Activated CD4-positive, alpha-beta T cell treated with anti-CD3 and anti-CD28 coated beads, Interleukin-2, Interleukin-4, amounts not matched to agents 100 ng/mL and 50 ng/mL, durations not matched to agents 16 hours and 8 hours (primary cell): ENCODE data around the gene KIR2DL4.
A peak's percentile ranks its signal among the peaks of the same experiment; 100 is the strongest.
"Not testable (repeated sequence)": the region's sequence is repeated elsewhere in the genome, so short reads cannot be mapped to it uniquely, and the experiment has no call there.

ENCODE experiments used
- DNase-seq: peaks from one replicate; pipeline ENCODE4 v3.0.0-alpha.2; 2020; ENCODE audit warnings: low spot score

The KIR2DL4 gene

DNA sequence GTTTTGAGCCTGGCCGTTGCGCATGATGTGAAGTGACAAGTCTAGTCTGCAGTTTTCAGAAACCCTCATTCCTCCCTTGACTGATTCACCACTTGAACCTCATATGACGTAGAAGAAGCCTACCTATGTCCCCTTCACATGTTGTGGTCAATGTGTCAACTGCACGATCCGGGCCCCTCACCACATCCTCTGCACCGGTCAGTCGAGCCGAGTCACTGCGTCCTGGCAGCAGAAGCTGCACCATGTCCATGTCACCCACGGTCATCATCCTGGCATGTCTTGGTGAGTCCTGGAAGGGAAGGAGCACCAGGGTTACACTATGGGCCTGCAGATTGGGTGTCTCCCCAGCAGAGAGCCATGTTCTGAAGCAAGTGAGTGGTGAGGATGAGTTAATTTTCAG lies at the start of gene KIR2DL4:
Gene KIR2DL4 (plus strand): TSS at position 201 of the 400 bp plus-strand sequence. CDS start 42 bp downstream, at position 243.
- DNase-seq, result peak; percentile 3

- not testable (repeated sequence) for DNase-seq
These were observed 47.0 kb upstream of the KIR2DL4 start for GRCh38 chr19:54756204-54757110.

- DNase-seq, result not testable (repeated sequence)
These were observed 44.8 kb upstream of the KIR2DL4 start for GRCh38 chr19:54758577-54758976.

DNA sequence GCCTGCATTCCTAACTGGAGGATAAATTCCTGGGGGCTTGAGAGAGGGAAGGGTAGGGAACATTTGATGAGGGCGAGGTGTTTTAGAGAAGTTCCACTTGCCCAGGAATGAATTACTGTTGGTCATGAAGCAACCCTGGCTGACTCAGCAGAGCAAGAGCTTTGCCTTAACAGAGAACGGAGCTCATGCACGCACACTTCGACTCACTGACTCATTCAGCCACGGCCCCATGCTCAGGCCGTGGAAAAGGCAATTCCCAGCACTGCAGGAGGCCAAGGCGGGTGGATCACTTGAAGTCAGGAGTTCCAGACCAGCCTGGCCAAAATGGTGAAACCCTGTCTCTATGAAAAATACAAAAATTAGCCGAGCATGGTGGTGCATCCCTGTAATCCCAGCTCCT lies 39.2 kb upstream of the KIR2DL4 start:
- DNase-seq, result not testable (repeated sequence)

- not testable (repeated sequence) for DNase-seq
These were observed 36.9 kb upstream of the KIR2DL4 start for GRCh38 chr19:54766464-54766863.

GRCh38 chr19:54769646-54770045 lies 33.8 kb upstream of the KIR2DL4 start, which contains the start of gene KIR2DL1:
TSS of gene KIR2DL1 (plus strand) at chr19:54769793. CDS start at chr19:54769851, 58 bp downstream.
- not testable (repeated sequence) for DNase-seq

GRCh38 chr19:54770511-54770910 lies 32.9 kb upstream of the KIR2DL4 start:
- DNase-seq, result not testable (repeated sequence)

DNA sequence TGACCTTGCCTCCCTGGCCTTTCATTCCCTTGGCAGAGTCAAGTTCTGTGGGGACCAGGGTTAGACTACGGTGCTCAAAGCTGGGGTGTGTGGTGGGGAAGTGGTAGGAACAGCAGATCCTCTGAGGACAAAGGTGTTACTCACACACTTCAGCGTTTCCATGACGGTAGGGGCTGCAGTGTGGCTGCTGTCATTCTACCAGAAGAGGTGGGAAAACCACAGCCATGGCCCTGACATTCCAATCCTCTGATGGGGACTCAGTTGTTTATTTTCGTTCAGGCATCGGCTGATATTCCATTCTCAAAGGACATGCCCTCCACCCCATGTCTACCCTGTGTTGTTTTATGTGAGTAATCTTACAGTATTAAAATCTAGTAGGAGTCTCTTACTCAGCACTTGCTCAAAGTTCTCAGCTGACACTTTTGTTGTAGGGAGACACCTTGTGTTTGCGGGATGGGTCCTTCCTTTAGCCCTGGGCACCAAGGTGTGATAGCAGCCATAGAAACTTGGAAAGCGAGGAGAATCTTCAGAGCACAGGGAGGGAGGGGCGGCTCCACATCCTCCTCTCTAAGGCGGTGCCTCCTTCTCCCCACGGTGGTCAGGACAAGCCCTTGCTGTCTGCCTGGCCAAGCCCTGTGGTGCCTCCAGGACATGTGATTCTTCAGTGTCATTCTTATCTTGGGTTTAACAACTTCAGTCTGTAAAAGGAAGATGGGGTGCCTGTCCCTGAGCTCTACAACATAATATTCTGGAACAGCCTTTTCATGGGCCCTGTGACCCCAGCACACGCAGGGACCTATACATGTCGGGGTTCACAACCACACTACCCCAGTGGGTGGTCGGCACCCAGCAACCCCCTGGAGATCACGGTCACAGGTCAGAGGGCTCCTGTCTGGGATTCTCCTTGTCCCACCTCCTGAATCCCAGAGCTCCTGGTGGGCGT lies 32.1 kb upstream of the KIR2DL4 start:
- DNase-seq, result not testable (repeated sequence)

GRCh38 chr19:54772666-54773065 lies 30.7 kb upstream of the KIR2DL4 start:
- DNase-seq, result not testable (repeated sequence)

GRCh38 chr19:54775095-54775815 lies 28.2 kb upstream of the KIR2DL4 start:
- not testable (repeated sequence) for DNase-seq

GRCh38 chr19:54775830-54776229 lies 27.6 kb upstream of the KIR2DL4 start:
- DNase-seq, result not testable (repeated sequence)

DNA sequence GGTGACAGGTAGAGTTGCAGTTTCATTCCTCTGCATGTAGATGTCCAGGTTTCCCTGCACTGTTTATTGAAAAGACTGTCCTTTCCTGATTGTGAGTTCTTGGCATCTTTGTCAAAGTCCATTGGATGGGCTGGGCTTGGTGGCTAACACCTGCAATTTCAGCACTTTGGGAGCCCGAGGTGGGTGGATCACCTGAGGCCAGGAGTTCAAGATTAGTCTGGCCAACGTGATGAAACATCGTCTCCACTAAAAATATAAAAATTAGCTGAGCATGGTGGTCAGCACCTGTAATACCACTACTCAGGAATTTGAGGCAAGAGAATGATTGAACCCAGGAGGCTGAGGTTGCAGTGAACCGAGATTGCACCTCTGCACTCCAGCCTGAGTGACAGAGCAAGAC lies 25.6 kb upstream of the KIR2DL4 start:
- not testable (repeated sequence) for DNase-seq

- not testable (repeated sequence) for DNase-seq
These were observed 24.5 kb upstream of the KIR2DL4 start for GRCh38 chr19:54778896-54779295.

- DNase-seq, result not testable (repeated sequence)
These were observed 20.5 kb upstream of the KIR2DL4 start for GRCh38 chr19:54782916-54783315.

- not testable (repeated sequence) for DNase-seq
These were observed 17.2 kb upstream of the KIR2DL4 start for GRCh38 chr19:54786091-54786723.

GRCh38 chr19:54788154-54788553 lies 15.3 kb upstream of the KIR2DL4 start:
- not testable (repeated sequence) for DNase-seq

DNA sequence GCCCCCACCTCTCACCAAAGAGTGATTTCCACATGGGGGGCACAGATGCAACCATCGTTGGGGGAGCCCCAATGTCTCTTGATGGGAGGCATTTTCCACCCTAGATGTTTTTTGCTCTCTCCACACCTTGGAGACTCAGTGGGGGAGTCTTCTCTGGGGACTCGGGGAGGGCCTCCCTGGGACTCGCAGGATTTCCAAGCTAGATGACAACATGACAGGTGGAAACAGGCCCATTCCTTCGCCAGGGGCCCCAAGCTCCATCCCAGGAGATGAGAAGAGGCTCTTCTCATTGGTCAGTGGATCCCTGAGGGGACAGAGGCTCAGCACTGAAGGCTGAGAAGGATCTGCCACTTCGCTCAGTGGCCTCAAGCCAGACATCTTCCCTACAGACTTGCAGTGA lies 12.7 kb upstream of the KIR2DL4 start:
- DNase-seq, result no peak

DNA sequence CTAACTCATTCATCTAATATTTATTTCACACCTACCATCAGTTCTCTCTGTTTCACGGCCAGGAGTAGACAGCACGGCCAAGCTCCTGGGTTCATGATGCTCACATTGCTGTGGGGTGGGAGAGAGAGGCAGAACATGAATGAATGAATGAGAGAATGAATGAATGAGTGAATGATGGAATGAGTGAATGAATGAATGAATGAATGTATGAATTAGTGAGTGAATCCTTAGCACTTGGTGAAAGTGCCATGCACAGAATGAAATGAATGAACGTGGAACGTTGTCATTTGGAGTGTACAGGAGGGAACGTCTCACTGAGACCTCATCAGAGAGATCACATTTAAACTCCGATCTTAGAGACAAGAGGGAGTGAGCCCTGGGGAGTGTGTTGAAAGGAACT lies 11.9 kb upstream of the KIR2DL4 start:
- DNase-seq, result no peak

GRCh38 chr19:54792814-54793213 lies 10.6 kb upstream of the KIR2DL4 start:
- peak; percentile 8 for DNase-seq

DNA sequence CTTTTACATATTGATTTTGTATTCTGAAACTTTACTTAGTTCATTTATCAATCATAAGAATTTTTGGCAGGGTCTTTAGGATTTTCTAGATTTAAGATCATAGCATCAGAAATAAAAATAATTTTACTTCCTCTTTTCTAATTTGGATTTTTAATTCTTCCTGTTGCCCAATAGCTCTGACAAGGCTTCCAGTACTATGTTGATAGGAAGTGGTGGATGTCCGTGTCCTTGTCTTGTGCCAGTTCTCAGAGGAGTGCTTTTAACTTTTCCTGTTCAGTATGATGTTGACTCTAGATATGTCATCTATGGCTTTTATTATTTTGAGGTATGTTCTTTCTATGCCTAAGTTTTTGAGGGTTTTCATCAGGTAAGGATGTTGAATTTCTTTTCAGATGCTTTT lies 7.7 kb upstream of the KIR2DL4 start:
- DNase-seq, result no peak

GRCh38 chr19:54804101-54804500 lies 691 bp downstream of the KIR2DL4 start:
- no peak for DNase-seq
